ENCODE data around the gene TMEM120A. TPM values are rescaled to one million over a fixed set of nuclear protein-coding genes. Genes with fewer than 3 reads are reported as not detected.
"Not testable (repeated sequence)": the region's sequence is repeated elsewhere in the genome, so short reads cannot be mapped to it uniquely, and the experiment has no call there.

Gene TMEM120A
- total RNA-seq, 6 donors from 2014 or later = 27.5 to 75.4 (median 43.1) TPM

- DNase-seq = peak in 1 of 2 donors; percentile 55
- H3K27ac ChIP-seq = no peak overlapping the region
- 25 to 36% methylated on average over 4 of the region's 4 CpGs for WGBS, 2 donors
- TF ChIP-seq CTCF (IDR thresholded peaks at IDR 0.05) (peak in 1 of 6 experiments; percentile 10), EP300 (IDR thresholded peaks at IDR 0.05) (no peak)
- H3K4me3 ChIP-seq = peak overlapping the region in 1 of 4 donors; percentile 6
- H3K9me3 ChIP-seq = no peaks in the 10 kb centered on the region
- H3K4me1 ChIP-seq = peaks cover 7 to 12% (median 8%) of the 10 kb centered on the region in 4 donors
- H3K36me3 ChIP-seq = peaks cover 0 to 29% (median 8%) of the 10 kb centered on the region in 4 donors
- ATAC-seq (ENCODE audit: low FRiP score in 2 of 2) = peak; percentile 71 to 82
- H3K27me3 ChIP-seq = no peaks in the 10 kb centered on the region
These were observed 28.6 kb upstream of the TMEM120A start for GRCh38 chr7:76023002-76023401.

- Histone ChIP-seq H3K27ac (no peak overlapping the region), H3K4me1 (peaks cover 7 to 12% (median 8%) of the 10 kb centered on the region in 4 donors), H3K4me3 (peak overlapping the region in 1 of 4 donors; percentile 6), H3K27me3 (no peaks in the 10 kb centered on the region), H3K36me3 (peaks cover 0 to 26% (median 5%) of the 10 kb centered on the region in 4 donors), H3K9me3 (no peaks in the 10 kb centered on the region)
- WGBS, 2 donors = 71 to 79% methylated on average over 7 of the region's 7 CpGs
- ATAC-seq (ENCODE audit: low FRiP score in 2 of 2) (no peak), DNase-seq (peak in 1 of 2 donors; percentile 52)
- no peak for TF ChIP-seq POLR2A (IDR thresholded peaks at IDR 0.05)
- TF ChIP-seq EP300 (IDR thresholded peaks at IDR 0.05) = no peak
- TF ChIP-seq POLR2AphosphoS5 (IDR thresholded peaks at IDR 0.05) = no peak
- no peak for TF ChIP-seq CTCF (IDR thresholded peaks at IDR 0.05)
These were observed 27.8 kb upstream of the TMEM120A start for GRCh38 chr7:76022026-76022780.

- DNase-seq (peak in 1 of 2 donors; percentile 82), ATAC-seq (ENCODE audit: low FRiP score in 2 of 2) (peak; percentile 81 to 84)
- TF ChIP-seq POLR2AphosphoS5 (IDR thresholded peaks at IDR 0.05) (no peak), CTCF (IDR thresholded peaks at IDR 0.05) (peak; percentile 83 to 93 (median 90)), POLR2A (IDR thresholded peaks at IDR 0.05) (no peak), EP300 (IDR thresholded peaks at IDR 0.05) (no peak)
- WGBS, 2 donors = 49 to 50% methylated on average over 5 to 6 of the region's 6 CpGs
- Histone ChIP-seq H3K27ac (no peak overlapping the region), H3K9me3 (no peaks in the 10 kb centered on the region), H3K27me3 (no peaks in the 10 kb centered on the region), H3K36me3 (peaks cover 0 to 19% (median 2%) of the 10 kb centered on the region in 4 donors), H3K4me1 (peaks cover 7 to 12% (median 8%) of the 10 kb centered on the region in 4 donors), H3K4me3 (no peak overlapping the region)
These were observed 25.8 kb upstream of the TMEM120A start for GRCh38 chr7:76020031-76020714.

GRCh38 chr7:76018520-76018919 lies 24.1 kb upstream of the TMEM120A start:
- WGBS, 2 donors = 93 to 100% methylated on average over 4 of the region's 4 CpGs
- not testable (repeated sequence) for H3K27ac ChIP-seq; H3K9me3 ChIP-seq; H3K27me3 ChIP-seq; ATAC-seq (ENCODE audit: low FRiP score in 2 of 2); DNase-seq; H3K4me3 ChIP-seq
- Histone ChIP-seq H3K36me3 (peaks cover 0 to 21% (median 2%) of the 10 kb centered on the region in 4 donors), H3K4me1 (peaks cover 7 to 12% (median 8%) of the 10 kb centered on the region in 4 donors)

GRCh38 chr7:76016191-76016947 lies 22.0 kb upstream of the TMEM120A start:
- Histone ChIP-seq H3K27ac (no peak overlapping the region), H3K36me3 (peaks cover 0 to 15% (median 6%) of the 10 kb centered on the region in 4 donors), H3K27me3 (no peaks in the 10 kb centered on the region), H3K4me3 (no peak overlapping the region), H3K9me3 (no peaks in the 10 kb centered on the region), H3K4me1 (peaks cover 0 to 6% (median 5%) of the 10 kb centered on the region in 4 donors)
- DNase-seq (no peak), ATAC-seq (ENCODE audit: low FRiP score in 2 of 2) (no peak)
- WGBS, 2 donors = 92 to 93% methylated on average over 13 of the region's 13 CpGs
- TF ChIP-seq CTCF (IDR thresholded peaks at IDR 0.05) = no peak
- no peak for TF ChIP-seq POLR2A (IDR thresholded peaks at IDR 0.05)
- TF ChIP-seq EP300 (IDR thresholded peaks at IDR 0.05) = no peak
- TF ChIP-seq POLR2AphosphoS5 (IDR thresholded peaks at IDR 0.05) = no peak

Data from upper lobe of left lung (tissue), 6 donors.